Measurements from ENCODE around the gene ITPKC. TPM values are rescaled to one million over a fixed set of nuclear protein-coding genes. Genes with fewer than 3 reads are reported as not detected.
A peak's percentile ranks its signal among the peaks of the same experiment; 100 is the strongest.

The ITPKC gene
- total RNA-seq, 1 donor from 2014 or later, result 19.7 TPM

GRCh38 chr19:40740747-40741146 is 23.8 kb downstream of the ITPKC start:
- Mint-ChIP-seq H3K27me3 (ENCODE audit: low read depth, unreplicated experiment) (no peaks in the 10 kb centered on the region), H3K4me3 (ENCODE audit: unreplicated experiment) (no peak overlapping the region), H3K9me3 (ENCODE audit: unreplicated experiment) (no peaks in the 10 kb centered on the region), H3K36me3 (ENCODE audit: low read depth, unreplicated experiment) (peaks cover 25% of the 10 kb centered on the region), H3K27ac (ENCODE audit: unreplicated experiment) (peak overlapping the region; percentile 58), H3K4me1 (ENCODE audit: low read depth, unreplicated experiment) (peaks cover 10% of the 10 kb centered on the region)
- H3K79me2 ChIP-seq (ENCODE audit: insufficient read depth, low read length), result no peaks in the 10 kb centered on the region
- H3K9me3 ChIP-seq (ENCODE audit: insufficient read depth, low read depth, low read length), result no peaks in the 10 kb centered on the region
- H3K4me3 ChIP-seq (ENCODE audit: insufficient read depth, low read depth, low read length), result no peak overlapping the region
- no peak overlapping the region for H2AFZ ChIP-seq (ENCODE audit: low read depth, low read length)
- H3K9ac ChIP-seq (ENCODE audit: low read length), result no peak overlapping the region
- DNase-seq (ENCODE audit: low read depth), result no peak
- peaks cover 10% of the 10 kb centered on the region for H3K36me3 ChIP-seq (ENCODE audit: insufficient read depth, low read length)
- peaks cover 8% of the 10 kb centered on the region for H3K4me1 ChIP-seq (ENCODE audit: insufficient read depth, low read length)
- no peak for FAIRE-seq
- H4K20me1 ChIP-seq (ENCODE audit: insufficient read depth, low read length), result no peaks in the 10 kb centered on the region
- TF ChIP-seq, protein P1, sequence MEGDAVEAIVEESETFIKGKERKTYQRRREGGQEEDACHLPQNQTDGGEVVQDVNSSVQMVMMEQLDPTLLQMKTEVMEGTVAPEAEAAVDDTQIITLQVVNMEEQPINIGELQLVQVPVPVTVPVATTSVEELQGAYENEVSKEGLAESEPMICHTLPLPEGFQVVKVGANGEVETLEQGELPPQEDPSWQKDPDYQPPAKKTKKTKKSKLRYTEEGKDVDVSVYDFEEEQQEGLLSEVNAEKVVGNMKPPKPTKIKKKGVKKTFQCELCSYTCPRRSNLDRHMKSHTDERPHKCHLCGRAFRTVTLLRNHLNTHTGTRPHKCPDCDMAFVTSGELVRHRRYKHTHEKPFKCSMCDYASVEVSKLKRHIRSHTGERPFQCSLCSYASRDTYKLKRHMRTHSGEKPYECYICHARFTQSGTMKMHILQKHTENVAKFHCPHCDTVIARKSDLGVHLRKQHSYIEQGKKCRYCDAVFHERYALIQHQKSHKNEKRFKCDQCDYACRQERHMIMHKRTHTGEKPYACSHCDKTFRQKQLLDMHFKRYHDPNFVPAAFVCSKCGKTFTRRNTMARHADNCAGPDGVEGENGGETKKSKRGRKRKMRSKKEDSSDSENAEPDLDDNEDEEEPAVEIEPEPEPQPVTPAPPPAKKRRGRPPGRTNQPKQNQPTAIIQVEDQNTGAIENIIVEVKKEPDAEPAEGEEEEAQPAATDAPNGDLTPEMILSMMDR (IDR thresholded peaks at IDR 0.05; ENCODE audit: insufficient read depth, low read depth, low read length), result no peak
- TF ChIP-seq EZH2 (IDR thresholded peaks at IDR 0.05; ENCODE audit: insufficient read depth, low read length), result no peak
- no peak overlapping the region for H3K4me2 ChIP-seq (ENCODE audit: low read length)
- no peak overlapping the region for H3K27ac ChIP-seq (ENCODE audit: low read depth, low read length)
- no peaks in the 10 kb centered on the region for H3K27me3 ChIP-seq (ENCODE audit: insufficient read depth, low read length)

GRCh38 chr19:40741527-40742390 is 24.8 kb downstream of the ITPKC start:
- Mint-ChIP-seq H3K27ac (ENCODE audit: unreplicated experiment) (peak overlapping the region; percentile 34), H3K36me3 (ENCODE audit: low read depth, unreplicated experiment) (peaks cover 25% of the 10 kb centered on the region), H3K9me3 (ENCODE audit: unreplicated experiment) (no peaks in the 10 kb centered on the region), H3K4me3 (ENCODE audit: unreplicated experiment) (no peak overlapping the region), H3K4me1 (ENCODE audit: low read depth, unreplicated experiment) (peaks cover 10% of the 10 kb centered on the region), H3K27me3 (ENCODE audit: low read depth, unreplicated experiment) (no peaks in the 10 kb centered on the region)
- no peak overlapping the region for H2AFZ ChIP-seq (ENCODE audit: low read depth, low read length)
- H3K4me2 ChIP-seq (ENCODE audit: low read length), result no peak overlapping the region
- H4K20me1 ChIP-seq (ENCODE audit: insufficient read depth, low read length), result no peaks in the 10 kb centered on the region
- no peak overlapping the region for H3K27ac ChIP-seq (ENCODE audit: low read depth, low read length)
- H3K9ac ChIP-seq (ENCODE audit: low read length), result no peak overlapping the region
- DNase-seq (ENCODE audit: low read depth) (no peak), FAIRE-seq (no peak)
- no peak for TF ChIP-seq EZH2 (IDR thresholded peaks at IDR 0.05; ENCODE audit: insufficient read depth, low read length)
- TF ChIP-seq, protein P1 (IDR thresholded peaks at IDR 0.05; ENCODE audit: insufficient read depth, low read depth, low read length), result no peak
- no peaks in the 10 kb centered on the region for H3K79me2 ChIP-seq (ENCODE audit: insufficient read depth, low read length)
- peaks cover 8% of the 10 kb centered on the region for H3K4me1 ChIP-seq (ENCODE audit: insufficient read depth, low read length)
- H3K9me3 ChIP-seq (ENCODE audit: insufficient read depth, low read depth, low read length), result no peaks in the 10 kb centered on the region
- H3K27me3 ChIP-seq (ENCODE audit: insufficient read depth, low read length), result no peaks in the 10 kb centered on the region
- no peak overlapping the region for H3K4me3 ChIP-seq (ENCODE audit: insufficient read depth, low read depth, low read length)
- H3K36me3 ChIP-seq (ENCODE audit: insufficient read depth, low read length), result peaks cover 10% of the 10 kb centered on the region

- Histone ChIP-seq H3K4me2 (ENCODE audit: low read length) (no peak overlapping the region), H3K9ac (ENCODE audit: low read length) (no peak overlapping the region), H4K20me1 (ENCODE audit: insufficient read depth, low read length) (no peaks in the 10 kb centered on the region), H3K4me1 (ENCODE audit: insufficient read depth, low read length) (peaks cover 8% of the 10 kb centered on the region), H2AFZ (ENCODE audit: low read depth, low read length) (no peak overlapping the region), H3K36me3 (ENCODE audit: insufficient read depth, low read length) (peaks cover 9% of the 10 kb centered on the region), H3K79me2 (ENCODE audit: insufficient read depth, low read length) (no peaks in the 10 kb centered on the region), H3K27me3 (ENCODE audit: insufficient read depth, low read length) (no peaks in the 10 kb centered on the region), H3K4me3 (ENCODE audit: insufficient read depth, low read depth, low read length) (no peak overlapping the region), H3K9me3 (ENCODE audit: insufficient read depth, low read depth, low read length) (no peaks in the 10 kb centered on the region), H3K27ac (ENCODE audit: low read depth, low read length) (no peak overlapping the region)
- H3K4me3 Mint-ChIP-seq (ENCODE audit: unreplicated experiment), result no peak overlapping the region
- FAIRE-seq (no peak), DNase-seq (ENCODE audit: low read depth) (no peak)
- no peaks in the 10 kb centered on the region for H3K27me3 Mint-ChIP-seq (ENCODE audit: low read depth, unreplicated experiment)
- no peak for TF ChIP-seq EZH2 (IDR thresholded peaks at IDR 0.05; ENCODE audit: insufficient read depth, low read length)
- TF ChIP-seq, protein P1 (IDR thresholded peaks at IDR 0.05; ENCODE audit: insufficient read depth, low read depth, low read length), result no peak
- peaks cover 10% of the 10 kb centered on the region for H3K4me1 Mint-ChIP-seq (ENCODE audit: low read depth, unreplicated experiment)
- H3K36me3 Mint-ChIP-seq (ENCODE audit: low read depth, unreplicated experiment), result peaks cover 20% of the 10 kb centered on the region
- H3K27ac Mint-ChIP-seq (ENCODE audit: unreplicated experiment), result no peak overlapping the region
- no peaks in the 10 kb centered on the region for H3K9me3 Mint-ChIP-seq (ENCODE audit: unreplicated experiment)
These were observed 25.6 kb downstream of the ITPKC start for GRCh38 chr19:40742477-40742876.

All from astrocyte (in vitro differentiated cells and primary cell).